ENCODE measurements around the gene MOB3B.
"Not testable (repeated sequence)": the region's sequence is repeated elsewhere in the genome, so short reads cannot be mapped to it uniquely, and the experiment has no call there.

The MOB3B gene

DNA sequence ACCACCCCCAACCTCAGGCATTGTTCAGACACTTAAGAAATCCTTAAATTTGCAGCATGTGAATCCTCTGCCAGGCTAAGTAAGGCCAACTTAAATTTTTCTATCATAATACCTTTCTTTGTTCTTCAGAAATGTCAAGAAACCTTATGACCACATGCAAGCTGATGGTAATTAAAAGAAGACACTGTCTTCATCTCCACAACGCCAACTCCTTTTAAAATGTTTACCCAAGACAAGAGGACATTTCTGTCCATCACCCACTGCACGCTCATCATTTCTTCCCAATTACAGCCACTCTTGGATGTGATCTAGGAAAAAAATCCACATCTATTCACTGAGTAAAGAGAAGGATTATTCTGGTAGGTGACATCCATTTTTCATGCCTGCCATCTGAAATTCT, 11.6 kb downstream of the MOB3B start:
- no peak for DNase-seq (ENCODE audit: low read depth)

DNA sequence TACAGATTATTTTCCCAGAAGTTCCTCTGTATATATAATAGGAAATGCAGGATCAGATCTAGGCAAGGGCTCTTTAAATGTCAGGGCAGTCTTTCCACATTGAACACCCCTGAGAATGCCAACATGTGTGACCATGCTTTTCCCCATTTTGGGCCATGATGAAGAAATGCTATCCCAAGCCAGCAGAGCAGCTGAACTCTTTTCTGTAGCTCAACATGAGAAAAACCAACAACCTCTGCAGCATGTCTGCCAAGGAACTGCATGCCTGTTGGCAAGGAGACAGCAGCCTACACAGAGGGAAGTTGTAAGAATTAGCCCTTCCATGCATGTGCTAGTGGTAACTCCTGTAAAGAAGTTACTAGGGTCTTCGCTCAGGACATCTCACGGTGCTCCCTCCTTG, 15.1 kb downstream of the MOB3B start:
- DNase-seq (ENCODE audit: low read depth) = no peak

GRCh38 chr9:27511771-27512170, 17.8 kb downstream of the MOB3B start:
- no peak for DNase-seq (ENCODE audit: low read depth)

DNA sequence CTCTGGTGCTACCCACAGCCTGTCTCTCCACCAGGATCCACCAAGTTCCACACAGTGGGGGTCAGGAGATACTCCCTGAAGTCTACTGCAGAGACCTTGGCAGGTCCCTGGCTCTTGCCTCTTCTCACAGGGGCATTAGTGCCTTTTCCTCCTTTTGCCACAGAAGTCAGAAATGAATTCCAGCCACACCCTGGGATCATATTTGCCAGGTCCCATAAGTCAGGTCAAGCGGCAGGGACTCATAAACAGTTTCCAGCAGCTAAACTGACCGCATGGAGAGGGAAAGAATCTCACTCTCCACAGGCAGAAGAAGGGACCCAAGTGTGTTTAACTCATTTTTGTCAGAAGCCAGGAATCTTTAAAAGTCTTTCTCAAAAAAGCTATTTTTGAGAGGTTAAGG, 18.8 kb downstream of the MOB3B start:
- DNase-seq (ENCODE audit: low read depth) = no peak

GRCh38 chr9:27506981-27507380, 22.6 kb downstream of the MOB3B start:
- no peak for DNase-seq (ENCODE audit: low read depth)

GRCh38 chr9:27505744-27506161, 23.9 kb downstream of the MOB3B start:
- DNase-seq (ENCODE audit: low read depth) = no peak

- no peak for DNase-seq (ENCODE audit: low read depth)
Measured at GRCh38 chr9:27504259-27504658, 25.4 kb downstream of the MOB3B start.

DNA sequence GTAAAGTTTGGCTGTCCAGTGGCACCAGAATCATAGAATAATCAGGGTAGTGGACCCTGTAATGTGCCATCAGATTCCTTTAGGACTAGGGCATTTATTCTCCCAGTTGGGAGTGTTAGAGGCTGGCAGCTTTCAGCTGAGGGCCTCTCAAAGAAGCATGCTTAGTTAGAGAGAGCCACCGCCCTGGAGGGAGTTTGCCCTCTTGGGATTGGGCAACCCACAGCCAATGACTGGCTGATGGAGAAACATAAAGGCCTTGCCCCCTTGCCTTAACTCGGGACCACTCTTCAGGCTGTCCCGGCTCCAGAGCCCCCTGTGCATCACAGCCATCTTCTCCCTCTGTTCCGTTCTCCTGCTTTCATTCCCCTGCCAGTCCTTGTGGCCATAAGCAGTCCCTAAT, 26.0 kb downstream of the MOB3B start:
- no peak for DNase-seq (ENCODE audit: low read depth)

GRCh38 chr9:27500902-27501301, 28.7 kb downstream of the MOB3B start:
- DNase-seq (ENCODE audit: low read depth) = not testable (repeated sequence)

- DNase-seq (ENCODE audit: low read depth) = no peak
Measured at GRCh38 chr9:27499451-27499850, 30.2 kb downstream of the MOB3B start.

DNA sequence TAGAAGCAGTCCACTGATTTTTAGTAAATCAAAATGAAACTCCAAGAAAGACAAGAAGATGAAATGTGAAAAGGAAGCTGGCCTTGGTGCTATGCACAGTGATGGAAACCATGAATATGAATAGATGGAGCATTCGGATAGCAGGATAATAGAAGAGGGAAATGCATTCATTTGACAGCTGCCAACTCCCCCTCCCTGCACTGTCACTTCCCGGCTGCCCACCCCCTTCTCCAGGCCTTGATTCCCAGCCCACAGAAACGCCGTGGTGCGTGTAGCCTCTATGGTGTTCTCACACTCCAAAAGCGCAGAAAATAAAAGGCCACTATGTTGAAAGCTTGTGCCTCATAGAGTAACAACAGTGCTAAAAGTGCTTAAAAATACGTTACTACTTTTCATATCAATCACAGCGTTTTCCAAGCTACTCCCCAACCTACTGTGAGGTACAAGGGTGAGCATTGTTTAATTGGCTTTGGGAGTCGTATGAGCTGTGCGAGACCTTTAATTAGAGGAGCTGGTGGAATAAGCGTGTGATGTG, 31.7 kb downstream of the MOB3B start:
- DNase-seq (ENCODE audit: low read depth) = no peak

DNA sequence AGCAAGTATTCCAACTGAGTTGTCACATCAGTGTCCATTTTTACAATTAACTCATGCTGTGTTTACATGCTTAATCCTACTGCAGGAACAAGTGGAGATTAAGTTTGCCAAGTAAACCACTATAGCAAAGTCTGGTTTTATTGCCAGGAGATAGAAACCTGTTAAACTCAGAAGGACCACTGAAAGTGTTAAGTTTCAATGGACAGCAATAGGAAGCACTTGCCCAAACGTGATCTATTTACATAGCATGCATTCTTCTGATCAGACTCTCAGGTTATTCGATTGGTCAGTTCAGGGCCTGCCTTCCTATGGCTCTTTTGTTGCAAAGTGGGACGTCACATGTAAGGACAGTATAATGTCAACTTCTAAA, 33.5 kb downstream of the MOB3B start:
- DNase-seq (ENCODE audit: low read depth) = no peak

- DNase-seq (ENCODE audit: low read depth) = no peak
Measured at GRCh38 chr9:27495480-27496134, 34.0 kb downstream of the MOB3B start.

DNA sequence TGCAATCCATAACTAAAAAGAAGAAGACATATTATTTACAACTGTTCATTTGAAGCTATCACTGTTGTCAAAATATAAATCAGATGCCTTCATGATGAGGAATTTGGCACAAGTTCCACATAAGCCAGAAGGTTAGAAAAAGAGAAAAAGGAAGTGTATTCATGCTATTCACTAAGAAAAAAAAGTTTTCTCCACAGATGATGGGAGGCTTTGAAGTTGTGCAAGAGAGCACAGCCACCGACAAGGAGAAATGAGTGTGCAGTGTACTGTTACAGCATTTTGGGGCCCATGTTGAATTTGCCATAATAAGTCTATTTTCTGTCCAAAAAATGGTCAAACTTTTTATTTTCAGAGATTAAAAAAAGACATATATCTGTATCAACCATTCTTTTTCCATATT, 38.5 kb downstream of the MOB3B start:
- no peak for DNase-seq (ENCODE audit: low read depth)

DNA sequence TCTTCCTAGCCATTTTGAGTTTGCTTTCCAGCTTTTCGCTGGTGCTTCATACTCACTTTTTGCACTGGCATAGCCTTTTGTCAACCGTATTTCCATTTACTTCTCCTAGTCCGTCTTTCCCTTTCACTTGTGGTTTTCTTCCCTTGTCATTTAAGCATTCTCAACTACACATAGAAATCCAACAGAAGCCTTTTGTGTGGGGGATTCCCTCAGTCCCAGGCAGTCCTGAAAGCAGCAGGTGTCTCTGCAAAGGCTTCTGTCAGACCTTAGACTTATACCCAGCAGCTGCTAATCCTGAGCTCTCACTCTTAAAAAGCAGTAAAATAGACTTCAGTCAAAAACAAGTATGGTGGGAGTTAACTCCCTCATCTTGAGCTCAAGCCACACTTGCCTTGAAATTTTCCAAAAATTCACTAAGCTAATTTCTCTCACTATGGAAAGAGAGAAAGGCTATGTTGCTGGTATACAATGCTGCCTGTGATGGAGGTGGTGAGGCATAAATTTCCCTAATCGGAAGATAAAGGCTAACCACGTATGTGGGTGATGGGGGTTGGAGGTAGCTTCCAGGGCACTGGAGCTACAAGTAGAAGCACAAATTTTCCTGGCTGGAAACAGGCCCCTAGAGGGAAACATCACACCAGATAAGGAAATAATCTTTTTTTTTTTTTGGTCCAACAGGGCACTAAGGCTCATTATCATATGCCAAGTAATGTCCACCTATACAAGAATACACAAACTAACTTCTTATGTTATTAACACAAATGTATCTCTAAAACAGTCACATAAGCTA, 40.3 kb downstream of the MOB3B start:
- DNase-seq (ENCODE audit: low read depth) = no peak

GRCh38 chr9:27487927-27488326, 41.7 kb downstream of the MOB3B start:
- no peak for DNase-seq (ENCODE audit: low read depth)

DNA sequence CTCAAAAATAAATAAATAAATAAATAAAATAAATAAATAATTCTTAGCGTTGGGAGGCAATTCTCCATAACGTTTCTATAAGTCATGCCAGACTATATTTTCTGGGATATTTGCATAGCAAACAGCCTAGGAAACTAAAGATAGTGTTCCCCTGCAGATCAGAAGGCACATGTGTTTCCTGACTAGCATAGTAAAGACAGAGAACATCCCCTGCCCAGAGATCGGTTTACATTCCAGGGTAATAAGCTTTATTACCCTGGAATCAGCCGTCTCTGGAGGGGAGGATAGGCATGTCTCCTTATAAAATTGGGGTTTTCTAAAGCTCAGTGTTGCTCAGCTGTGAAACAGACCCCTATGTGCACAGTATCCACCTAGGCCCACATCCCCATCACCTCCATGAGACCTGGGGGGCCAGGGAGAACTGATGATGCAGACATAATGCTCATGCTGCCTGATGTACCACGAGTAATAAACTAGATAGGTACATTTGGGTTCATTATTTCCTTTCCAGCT, 42.4 kb downstream of the MOB3B start:
- DNase-seq (ENCODE audit: low read depth) = no peak

DNA sequence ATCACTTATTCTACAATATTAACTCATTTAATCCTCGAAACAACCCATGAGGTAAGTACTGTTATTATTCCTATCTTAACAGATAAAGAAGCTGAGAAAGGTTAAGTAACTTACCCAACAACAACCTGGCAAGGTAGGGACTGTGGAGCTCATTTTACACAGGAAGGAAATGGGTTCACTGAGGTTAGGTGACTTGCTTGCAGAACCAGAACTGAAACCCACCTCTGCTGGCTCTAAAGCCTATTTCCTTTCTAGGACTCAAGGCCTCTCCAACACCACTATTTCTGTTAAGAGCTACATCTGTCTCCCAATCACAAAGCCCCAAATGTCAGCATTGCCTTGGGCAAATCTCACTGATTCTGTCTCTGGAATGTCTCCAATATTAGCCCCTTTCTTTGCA, 44.5 kb downstream of the MOB3B start:
- DNase-seq (ENCODE audit: low read depth) = no peak

GRCh38 chr9:27483576-27483975, 46.0 kb downstream of the MOB3B start:
- DNase-seq (ENCODE audit: low read depth) = no peak

- DNase-seq (ENCODE audit: low read depth) = no peak
Measured at GRCh38 chr9:27482709-27483108, 46.9 kb downstream of the MOB3B start.

DNA sequence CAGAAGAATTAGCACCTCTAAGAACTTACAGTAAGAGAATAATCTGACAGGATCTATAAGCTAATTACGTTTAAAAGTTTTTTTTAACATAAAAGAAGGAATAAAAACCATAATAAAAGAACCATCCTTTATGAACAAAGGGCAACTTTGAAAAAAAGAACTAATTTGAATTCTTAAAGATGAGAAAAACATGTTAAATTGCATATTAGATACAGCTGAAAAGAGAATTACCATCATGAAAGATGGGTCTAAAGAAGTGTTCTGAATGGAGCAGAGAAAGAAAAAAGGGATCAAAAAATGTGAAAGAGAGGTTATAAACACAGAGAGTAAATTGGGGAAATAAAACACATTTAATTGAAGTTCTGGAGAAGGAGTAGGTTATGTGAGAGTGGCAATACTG, 51.3 kb downstream of the MOB3B start:
- DNase-seq (ENCODE audit: low read depth) = no peak

GRCh38 chr9:27476870-27477515, 52.6 kb downstream of the MOB3B start:
- no peak for DNase-seq (ENCODE audit: low read depth)

DNA sequence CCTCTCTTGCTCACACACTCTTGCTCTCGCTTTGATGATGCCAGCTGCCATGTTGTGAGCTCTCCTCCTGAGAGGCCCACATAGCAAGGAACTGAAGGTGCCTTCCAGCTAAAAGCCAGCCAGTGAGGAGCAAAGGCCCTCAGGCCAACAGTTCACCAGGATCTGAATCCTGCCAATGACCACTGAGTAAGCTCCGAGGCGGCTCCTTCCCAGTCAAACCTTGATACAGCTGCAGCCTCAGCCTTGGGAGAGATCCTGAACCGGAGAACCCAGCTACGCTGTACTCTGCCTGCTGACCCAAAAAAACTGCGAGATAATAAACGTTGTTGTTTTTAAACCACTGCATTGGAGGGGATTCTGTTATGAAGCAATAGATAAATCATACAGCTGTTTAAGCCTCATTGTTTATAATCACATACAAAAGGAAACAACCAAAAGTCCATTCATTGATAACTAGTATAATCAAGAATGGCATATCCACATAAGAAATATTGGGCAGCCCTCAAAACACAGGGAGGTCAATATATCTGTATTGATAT, 54.5 kb downstream of the MOB3B start:
- DNase-seq (ENCODE audit: low read depth) = no peak
